ENCODE results near the gene KLHL8.

The KLHL8 gene

GRCh38 chr4:87220094-87220822 is at the start of gene KLHL8:
Gene KLHL8, minus strand, starts transcription at chr4:87220618. Its CDS starts 25,079 bp downstream, at chr4:87195539.
- DNase-seq: peak; percentile 42

GRCh38 chr4:87270144-87270543 is 49.7 kb upstream of the KLHL8 start:
- DNase-seq: peak; percentile 63

GRCh38 chr4:87268411-87268810 is 48.0 kb upstream of the KLHL8 start:
- no peak for DNase-seq

GRCh38 chr4:87266986-87267385 is 46.6 kb upstream of the KLHL8 start:
- DNase-seq: no peak

- DNase-seq: no peak
These were observed 42.5 kb upstream of the KLHL8 start for GRCh38 chr4:87262886-87263285.

GRCh38 chr4:87260477-87260876 is 40.1 kb upstream of the KLHL8 start:
- DNase-seq: no peak

- no peak for DNase-seq
These were observed 38.3 kb upstream of the KLHL8 start for GRCh38 chr4:87258677-87259076.

- no peak for DNase-seq
These were observed 37.1 kb upstream of the KLHL8 start for GRCh38 chr4:87257523-87257922.

- no peak for DNase-seq
These were observed 35.3 kb upstream of the KLHL8 start for GRCh38 chr4:87255755-87256154.

GRCh38 chr4:87251106-87251505 is 30.7 kb upstream of the KLHL8 start:
- DNase-seq: no peak

GRCh38 chr4:87250294-87250693 is 29.9 kb upstream of the KLHL8 start:
- no peak for DNase-seq

GRCh38 chr4:87249332-87250019 is 29.1 kb upstream of the KLHL8 start:
- no peak for DNase-seq

GRCh38 chr4:87243426-87244053 is 23.1 kb upstream of the KLHL8 start:
- no peak for DNase-seq

GRCh38 chr4:87241336-87241735 is 20.9 kb upstream of the KLHL8 start:
- peak; percentile 72 for DNase-seq

- peak; percentile 57 for DNase-seq
These were observed 19.9 kb upstream of the KLHL8 start for GRCh38 chr4:87240341-87240740.

GRCh38 chr4:87239821-87240220 is 19.4 kb upstream of the KLHL8 start:
- DNase-seq: no peak

- no peak for DNase-seq
These were observed 18.8 kb upstream of the KLHL8 start for GRCh38 chr4:87239194-87239593.

GRCh38 chr4:87236861-87237260 is 16.4 kb upstream of the KLHL8 start:
- no peak for DNase-seq

- DNase-seq: peak; percentile 4
These were observed 14.7 kb upstream of the KLHL8 start for GRCh38 chr4:87235020-87235671.

GRCh38 chr4:87232216-87232615 is 11.8 kb upstream of the KLHL8 start:
- DNase-seq: peak; percentile 84

- no peak for DNase-seq
These were observed 10.4 kb upstream of the KLHL8 start for GRCh38 chr4:87230806-87231205.

GRCh38 chr4:87229979-87230378 is 9.6 kb upstream of the KLHL8 start:
- DNase-seq: no peak

- no peak for DNase-seq
These were observed 7.9 kb upstream of the KLHL8 start for GRCh38 chr4:87228262-87228860.
